Gastrocnemius medialis (tissue), 4 donors: ENCODE data around the gene RASSF8. TPM values are rescaled to one million over a fixed set of nuclear protein-coding genes. Genes with fewer than 3 reads are reported as not detected.
A peak's percentile ranks its signal among the peaks of the same experiment; 100 is the strongest.

Source experiments
- ATAC-seq, 2 donors: fragments of 150-250 bp; one replicate each; pipeline ENCODE4 v1.9.1; 2016
- DNase-seq, 2 donors: peaks; one replicate each; pipeline ENCODE4 v3.0.0-alpha.2; 2019
- H3K27ac ChIP-seq, 4 donors: fragments of 200-600 bp; sonication (generic); 1 replicate in 1 of 4; 2 replicates in 3 of 4; pipeline ENCODE4 v1.5.1; 2016 to 2018; ENCODE audit warnings: mild to moderate bottlenecking in 2 of 4, moderate library complexity in 1 of 4
- H3K27me3 ChIP-seq, 3 donors: fragments of 200-600 bp; sonication (generic) in 2 of 3; 1 replicate in 1 of 3; 2 replicates in 2 of 3; pipeline versions ENCODE4 v1.5.1 to v1.6.0; 2016 to 2019; ENCODE audit warnings: mild to moderate bottlenecking in 1 of 3, moderate library complexity in 1 of 3
- H3K36me3 ChIP-seq, 2 donors: fragments of 200-600 bp; sonication (generic) in 1 of 2; one replicate each; pipeline ENCODE4 v1.5.1; 2017 to 2018
- H3K4me1 ChIP-seq, 2 donors: fragments of 200-600 bp; sonication (generic) in 1 of 2; one replicate each; pipeline ENCODE4 v1.5.1; 2016 to 2017; ENCODE audit warnings: mild to moderate bottlenecking in 2 of 2
- H3K4me3 ChIP-seq, 4 donors: fragments of 200-600 bp; sonication (generic) in 3 of 4; 1 replicate in 1 of 4; 2 replicates in 3 of 4; pipeline ENCODE4 v1.5.1; 2016 to 2019; ENCODE audit warnings: mild to moderate bottlenecking in 2 of 4
- H3K9me3 ChIP-seq, 3 donors: fragments of 200-600 bp; sonication (generic) in 2 of 3; 1 replicate in 1 of 3; 2 replicates in 2 of 3; pipeline ENCODE4 v1.5.1; 2016 to 2019
- POLR2A ChIP-seq, 2 donors: fragments of 450-650 bp; IDR thresholded peaks; one replicate each; pipeline ENCODE4 v1.6.1; 2017; ENCODE audit warnings: antibody characterized with exemption in 2 of 2, mild to moderate bottlenecking in 2 of 2, moderate library complexity in 2 of 2
- in situ Hi-C, 4 donors: fragments of 200-750 bp; cut with MboI; loops; one replicate each; pipeline versions ENCODE4 v1.15.0 to v1.8.0; 2017; ENCODE audit warnings: low sequenced_read_pairs in 4 of 4
- intact Hi-C: fragments of 100-400 bp; cut with DNase I; formaldehyde crosslinking; loops from one replicate; pipeline ENCODE4 v1.15.1; 2023; ENCODE audit warnings: low total_unique reads
- total RNA-seq, 4 donors: library from RNA; depleted of rRNA; stranded (reverse); fragments of >200 nt; gene quantifications; one replicate each; pipeline versions ENCODE4 v1.1.0 to v1.2.3, GENCODE V29; 2016
- TF ChIP-seq, protein P1 (sequence below), 5 experiments: fragments of 450-650 bp in 3 of 5; fragments of 200-600 bp in 2 of 5; sonication (generic) in 2 of 5; IDR thresholded peaks in 4 of 5; conservative IDR thresholded peaks in 1 of 5; 1 replicate in 4 of 5; 2 replicates in 1 of 5; pipeline ENCODE4 v1.5.1; 2016 to 2019; ENCODE audit warnings: antibody characterized with exemption in 5 of 5, mild to moderate bottlenecking in 3 of 5, moderate library complexity in 3 of 5

RASSF8 gene
- total RNA-seq, 4 donors from 2014 or later, result 23.6 to 36.8 (median 28.0) TPM

DNA sequence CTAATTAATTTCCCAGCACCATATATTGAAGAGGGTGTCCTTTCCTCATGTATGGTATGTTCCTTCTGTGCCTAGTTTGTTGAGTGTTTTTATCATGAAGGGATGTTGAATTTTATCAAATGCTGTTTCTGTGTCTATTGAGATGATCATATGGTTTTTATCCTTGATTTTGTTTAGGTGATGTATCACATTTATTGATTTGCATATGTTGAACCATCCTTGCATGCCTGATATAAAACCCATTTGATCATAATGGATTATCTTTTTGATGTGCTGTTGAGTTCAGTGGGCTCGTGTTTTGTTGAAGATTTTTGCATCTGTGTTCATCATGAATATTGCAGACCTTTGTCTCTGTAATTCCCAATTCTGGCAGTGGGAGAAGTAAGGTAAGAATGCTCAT is 44.6 kb downstream of the RASSF8 start:
- ATAC-seq (no peak), DNase-seq (no peak)
- Histone ChIP-seq H3K9me3 (no peaks in the 10 kb centered on the region), H3K4me3 (no peak overlapping the region), H3K27me3 (no peaks in the 10 kb centered on the region), H3K4me1 (peaks cover 0 to 14% of the 10 kb centered on the region in 2 donors), H3K27ac (no peak overlapping the region), H3K36me3 (no peaks in the 10 kb centered on the region)
- TF ChIP-seq, protein P1, sequence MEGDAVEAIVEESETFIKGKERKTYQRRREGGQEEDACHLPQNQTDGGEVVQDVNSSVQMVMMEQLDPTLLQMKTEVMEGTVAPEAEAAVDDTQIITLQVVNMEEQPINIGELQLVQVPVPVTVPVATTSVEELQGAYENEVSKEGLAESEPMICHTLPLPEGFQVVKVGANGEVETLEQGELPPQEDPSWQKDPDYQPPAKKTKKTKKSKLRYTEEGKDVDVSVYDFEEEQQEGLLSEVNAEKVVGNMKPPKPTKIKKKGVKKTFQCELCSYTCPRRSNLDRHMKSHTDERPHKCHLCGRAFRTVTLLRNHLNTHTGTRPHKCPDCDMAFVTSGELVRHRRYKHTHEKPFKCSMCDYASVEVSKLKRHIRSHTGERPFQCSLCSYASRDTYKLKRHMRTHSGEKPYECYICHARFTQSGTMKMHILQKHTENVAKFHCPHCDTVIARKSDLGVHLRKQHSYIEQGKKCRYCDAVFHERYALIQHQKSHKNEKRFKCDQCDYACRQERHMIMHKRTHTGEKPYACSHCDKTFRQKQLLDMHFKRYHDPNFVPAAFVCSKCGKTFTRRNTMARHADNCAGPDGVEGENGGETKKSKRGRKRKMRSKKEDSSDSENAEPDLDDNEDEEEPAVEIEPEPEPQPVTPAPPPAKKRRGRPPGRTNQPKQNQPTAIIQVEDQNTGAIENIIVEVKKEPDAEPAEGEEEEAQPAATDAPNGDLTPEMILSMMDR (IDR thresholded peaks at IDR 0.05 in 4 of 5, conservative IDR thresholded peaks at IDR 0.05 in 1 of 5), result no peak
- no peak for TF ChIP-seq POLR2A (IDR thresholded peaks at IDR 0.05)
- intact Hi-C loops (no loop called here), in situ Hi-C loops (no loop called here)

DNA sequence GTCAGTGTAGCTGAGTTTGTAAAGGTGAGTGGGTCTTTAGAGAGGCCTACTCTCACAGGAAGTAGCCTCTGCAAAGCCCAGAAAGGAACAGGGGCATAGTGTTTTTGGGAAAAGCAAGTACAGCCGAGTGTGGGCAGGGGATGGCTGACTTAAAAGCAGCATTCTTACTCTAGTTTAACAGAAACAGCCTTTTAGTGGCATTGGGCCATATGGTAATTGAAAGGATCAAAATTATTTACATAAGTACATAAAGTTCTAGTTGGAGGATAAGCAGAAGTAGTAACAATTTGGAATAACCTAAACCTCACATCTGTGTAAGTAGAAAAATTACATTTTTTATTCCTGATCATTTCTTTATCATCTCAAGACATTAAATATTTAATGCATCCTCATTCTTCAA is 49.1 kb downstream of the RASSF8 start:
- Histone ChIP-seq H3K4me3 (no peak overlapping the region), H3K9me3 (no peaks in the 10 kb centered on the region), H3K36me3 (no peaks in the 10 kb centered on the region), H3K27ac (no peak overlapping the region), H3K27me3 (no peaks in the 10 kb centered on the region), H3K4me1 (peaks cover 40 to 50% of the 10 kb centered on the region in 2 donors)
- no peak for DNase-seq
- TF ChIP-seq POLR2A (IDR thresholded peaks at IDR 0.05), result no peak
- TF ChIP-seq, protein P1 (IDR thresholded peaks at IDR 0.05 in 4 of 5, conservative IDR thresholded peaks at IDR 0.05 in 1 of 5), result no peak
- ATAC-seq, result no peak
- in situ Hi-C loops, result no loop called here
- intact Hi-C loops, result no loop called here

- Histone ChIP-seq H3K36me3 (no peaks in the 10 kb centered on the region), H3K4me3 (no peak overlapping the region), H3K4me1 (peaks cover 50 to 54% of the 10 kb centered on the region in 2 donors), H3K27ac (peak overlapping the region in 3 of 4 donors; percentile 79 to 85 (median 82)), H3K9me3 (no peaks in the 10 kb centered on the region), H3K27me3 (no peaks in the 10 kb centered on the region)
- TF ChIP-seq POLR2A (IDR thresholded peaks at IDR 0.05), result no peak
- TF ChIP-seq, protein P1 (IDR thresholded peaks at IDR 0.05 in 4 of 5, conservative IDR thresholded peaks at IDR 0.05 in 1 of 5), result no peak
- DNase-seq (no peak), ATAC-seq (no peak)
- in situ Hi-C loops, result no loop called here
- intact Hi-C loops, result no loop called here
Measured at GRCh38 chr12:26009593-26009992, 51.1 kb downstream of the RASSF8 start.

- intact Hi-C loops (no loop called here), in situ Hi-C loops (no loop called here)
- DNase-seq, result no peak
- Histone ChIP-seq H3K36me3 (no peaks in the 10 kb centered on the region), H3K27me3 (no peaks in the 10 kb centered on the region), H3K9me3 (no peaks in the 10 kb centered on the region), H3K4me3 (no peak overlapping the region), H3K27ac (peak overlapping the region; percentile 75 to 85 (median 80)), H3K4me1 (peaks cover 44 to 54% of the 10 kb centered on the region in 2 donors)
- no peak for TF ChIP-seq POLR2A (IDR thresholded peaks at IDR 0.05)
- TF ChIP-seq, protein P1 (IDR thresholded peaks at IDR 0.05 in 4 of 5, conservative IDR thresholded peaks at IDR 0.05 in 1 of 5), result no peak
- no peak for ATAC-seq
Measured at GRCh38 chr12:26010293-26010821, 51.9 kb downstream of the RASSF8 start.

- peak; percentile 93 to 98 for ATAC-seq
- H3K27ac ChIP-seq, result peak overlapping the region; percentile 75 to 85 (median 80)
- DNase-seq, result no peak
- in situ Hi-C loops (no loop called here), intact Hi-C loops (no loop called here)
- H3K36me3 ChIP-seq, result no peaks in the 10 kb centered on the region
- no peaks in the 10 kb centered on the region for H3K27me3 ChIP-seq
- H3K9me3 ChIP-seq, result no peaks in the 10 kb centered on the region
- H3K4me3 ChIP-seq, result no peak overlapping the region
- no peak for TF ChIP-seq POLR2A (IDR thresholded peaks at IDR 0.05)
- TF ChIP-seq, protein P1 (IDR thresholded peaks at IDR 0.05 in 4 of 5, conservative IDR thresholded peaks at IDR 0.05 in 1 of 5), result no peak
- H3K4me1 ChIP-seq, result peaks cover 44 to 54% of the 10 kb centered on the region in 2 donors
Measured at GRCh38 chr12:26011099-26011498, 52.6 kb downstream of the RASSF8 start.
